Measurements from ENCODE around the gene MLLT3. TPM values are rescaled to one million over a fixed set of nuclear protein-coding genes. Genes with fewer than 3 reads are reported as not detected.

The MLLT3 gene
- total RNA-seq, 1 donor from 2014 or later, result 39.1 TPM

DNA sequence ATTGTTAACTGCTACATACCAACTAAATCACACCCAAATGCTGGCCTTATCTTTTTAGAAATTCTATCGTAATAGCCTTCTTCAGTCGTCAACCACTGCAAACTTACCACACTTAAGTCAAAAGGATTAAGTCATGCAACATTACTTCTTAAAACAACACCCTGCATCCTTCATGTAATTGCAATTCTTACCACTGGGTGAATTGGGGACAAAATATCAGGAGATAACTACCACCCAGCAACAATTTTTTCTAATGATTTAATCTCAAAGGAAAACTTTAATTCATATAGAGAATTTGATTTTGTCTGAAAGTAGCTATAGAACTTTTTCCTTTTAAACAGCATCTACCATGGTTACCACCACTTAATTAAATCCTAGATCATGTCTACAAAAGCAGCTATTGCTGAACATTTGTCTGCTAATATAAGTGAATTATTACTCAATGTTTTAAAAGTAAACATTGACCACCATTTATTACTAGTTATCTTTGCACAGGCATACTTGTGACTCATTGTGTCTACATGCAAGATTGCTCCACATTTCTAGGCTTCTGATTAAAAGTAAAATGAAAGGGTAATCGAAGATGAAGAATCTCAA is 10.5 kb downstream of the MLLT3 start:
- no peak overlapping the region for H3K4me3 Mint-ChIP-seq
- Histone ChIP-seq H3K4me1 (peaks cover 7% of the 10 kb centered on the region), H3K9me3 (ENCODE audit: low read depth) (no peaks in the 10 kb centered on the region), H3K79me2 (ENCODE audit: low read depth) (no peaks in the 10 kb centered on the region), H3K9ac (no peak overlapping the region), H3K27me3 (no peaks in the 10 kb centered on the region), H3K27ac (no peak overlapping the region), H2AFZ (replicated peaks) (no peak overlapping the region), H3K4me2 (no peak overlapping the region), H3F3A (ENCODE audit: low read depth) (peaks cover 4% of the 10 kb centered on the region), H4K20me1 (ENCODE audit: low read depth) (peaks cover 15% of the 10 kb centered on the region), H3K4me3 (no peak overlapping the region), H3K36me3 (no peaks in the 10 kb centered on the region)
- H3K36me3 Mint-ChIP-seq, result peaks cover 4% of the 10 kb centered on the region
- no peak overlapping the region for H3K27ac Mint-ChIP-seq
- no peaks in the 10 kb centered on the region for H3K27me3 Mint-ChIP-seq (ENCODE audit: insufficient read depth, low read depth)
- H3K4me1 Mint-ChIP-seq, result peaks cover 2% of the 10 kb centered on the region
- no peak for TF ChIP-seq EZH2phosphoT487 (IDR thresholded peaks at IDR 0.05)
- TF ChIP-seq, protein P1, sequence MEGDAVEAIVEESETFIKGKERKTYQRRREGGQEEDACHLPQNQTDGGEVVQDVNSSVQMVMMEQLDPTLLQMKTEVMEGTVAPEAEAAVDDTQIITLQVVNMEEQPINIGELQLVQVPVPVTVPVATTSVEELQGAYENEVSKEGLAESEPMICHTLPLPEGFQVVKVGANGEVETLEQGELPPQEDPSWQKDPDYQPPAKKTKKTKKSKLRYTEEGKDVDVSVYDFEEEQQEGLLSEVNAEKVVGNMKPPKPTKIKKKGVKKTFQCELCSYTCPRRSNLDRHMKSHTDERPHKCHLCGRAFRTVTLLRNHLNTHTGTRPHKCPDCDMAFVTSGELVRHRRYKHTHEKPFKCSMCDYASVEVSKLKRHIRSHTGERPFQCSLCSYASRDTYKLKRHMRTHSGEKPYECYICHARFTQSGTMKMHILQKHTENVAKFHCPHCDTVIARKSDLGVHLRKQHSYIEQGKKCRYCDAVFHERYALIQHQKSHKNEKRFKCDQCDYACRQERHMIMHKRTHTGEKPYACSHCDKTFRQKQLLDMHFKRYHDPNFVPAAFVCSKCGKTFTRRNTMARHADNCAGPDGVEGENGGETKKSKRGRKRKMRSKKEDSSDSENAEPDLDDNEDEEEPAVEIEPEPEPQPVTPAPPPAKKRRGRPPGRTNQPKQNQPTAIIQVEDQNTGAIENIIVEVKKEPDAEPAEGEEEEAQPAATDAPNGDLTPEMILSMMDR (IDR thresholded peaks at IDR 0.05), result peak; percentile 46
- no peak for TF ChIP-seq EZH2 (IDR thresholded peaks at IDR 0.05)
- H3K9me3 Mint-ChIP-seq, result no peaks in the 10 kb centered on the region
- peak; percentile 14 for DNase-seq (ENCODE audit: low spot score)

DNA sequence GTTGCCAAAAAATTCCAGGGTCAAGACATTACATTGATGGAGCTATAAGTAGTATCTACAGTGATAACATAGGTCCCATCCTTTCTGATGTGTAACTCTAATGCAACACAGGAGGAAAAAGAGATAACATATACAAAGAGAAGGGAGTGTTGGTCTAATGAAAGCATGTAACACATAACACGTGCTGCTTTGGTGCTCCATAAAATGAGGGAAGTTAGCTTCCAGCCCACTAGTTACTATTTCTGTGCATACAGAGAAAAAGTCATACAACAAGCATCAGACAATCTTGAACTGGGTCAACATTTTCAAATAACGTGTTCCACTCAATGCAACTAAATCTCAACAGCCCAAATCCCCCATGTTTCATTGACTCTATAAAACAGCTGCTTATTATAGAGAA is 11.7 kb downstream of the MLLT3 start:
- H3K36me3 Mint-ChIP-seq, result peaks cover 4% of the 10 kb centered on the region
- H3K9ac ChIP-seq, result no peak overlapping the region
- H3K36me3 ChIP-seq, result no peaks in the 10 kb centered on the region
- H3K27ac ChIP-seq, result no peak overlapping the region
- TF ChIP-seq EZH2 (IDR thresholded peaks at IDR 0.05) (no peak), EZH2phosphoT487 (IDR thresholded peaks at IDR 0.05) (no peak)
- TF ChIP-seq, protein P1 (IDR thresholded peaks at IDR 0.05), result no peak
- no peak for DNase-seq (ENCODE audit: low spot score)
- H3K4me3 Mint-ChIP-seq, result no peak overlapping the region
- H3K4me1 ChIP-seq, result peaks cover 16% of the 10 kb centered on the region
- H3K4me3 ChIP-seq, result no peak overlapping the region
- peaks cover 11% of the 10 kb centered on the region for H3K4me1 Mint-ChIP-seq
- H3K79me2 ChIP-seq (ENCODE audit: low read depth), result no peaks in the 10 kb centered on the region
- H3K4me2 ChIP-seq, result no peak overlapping the region
- H3K9me3 Mint-ChIP-seq, result no peaks in the 10 kb centered on the region
- H3F3A ChIP-seq (ENCODE audit: low read depth), result peaks cover 4% of the 10 kb centered on the region
- peaks cover 20% of the 10 kb centered on the region for H4K20me1 ChIP-seq (ENCODE audit: low read depth)
- H3K27me3 ChIP-seq, result no peaks in the 10 kb centered on the region
- no peak overlapping the region for H2AFZ ChIP-seq (replicated peaks)
- H3K27ac Mint-ChIP-seq, result no peak overlapping the region
- no peaks in the 10 kb centered on the region for H3K27me3 Mint-ChIP-seq (ENCODE audit: insufficient read depth, low read depth)
- H3K9me3 ChIP-seq (ENCODE audit: low read depth), result no peaks in the 10 kb centered on the region

DNA sequence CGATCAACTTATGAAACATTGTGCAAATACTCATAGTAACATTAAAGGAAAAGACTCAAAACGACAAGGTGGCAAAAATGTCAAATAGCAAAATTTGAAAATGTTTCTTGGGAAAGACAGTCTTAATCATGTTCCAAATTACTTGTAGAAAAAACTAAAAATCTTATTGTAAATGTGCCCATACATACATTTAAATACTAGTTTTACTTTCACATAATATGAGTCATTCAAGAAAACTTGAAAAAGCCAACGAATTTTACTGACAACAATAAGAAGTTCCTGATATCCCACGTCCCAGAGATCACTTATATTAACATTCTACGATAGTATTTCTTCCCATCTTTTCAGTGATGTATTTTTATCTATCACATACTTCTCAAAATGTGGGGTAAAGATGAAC is 13.7 kb downstream of the MLLT3 start:
- peaks cover 24% of the 10 kb centered on the region for H3K4me1 Mint-ChIP-seq

More for the DNA sequence above, 13.7 kb downstream of the MLLT3 start:
- no peaks in the 10 kb centered on the region for H3K79me2 ChIP-seq (ENCODE audit: low read depth)
- H3K4me2 ChIP-seq, result no peak overlapping the region
- DNase-seq (ENCODE audit: low spot score), result no peak
- H3K9me3 ChIP-seq (ENCODE audit: low read depth), result no peaks in the 10 kb centered on the region
- no peak overlapping the region for H3K9ac ChIP-seq
- H3K36me3 ChIP-seq, result no peaks in the 10 kb centered on the region
- peaks cover 20% of the 10 kb centered on the region for H4K20me1 ChIP-seq (ENCODE audit: low read depth)
- no peak overlapping the region for H3K4me3 ChIP-seq
- peaks cover 28% of the 10 kb centered on the region for H3K4me1 ChIP-seq
- H3K27me3 Mint-ChIP-seq (ENCODE audit: insufficient read depth, low read depth), result no peaks in the 10 kb centered on the region
- no peak overlapping the region for H3K4me3 Mint-ChIP-seq
- peaks cover 4% of the 10 kb centered on the region for H3K36me3 Mint-ChIP-seq
- peaks cover 12% of the 10 kb centered on the region for H3F3A ChIP-seq (ENCODE audit: low read depth)
- no peaks in the 10 kb centered on the region for H3K27me3 ChIP-seq
- H3K27ac Mint-ChIP-seq, result no peak overlapping the region
- H2AFZ ChIP-seq (replicated peaks), result no peak overlapping the region
- H3K27ac ChIP-seq, result no peak overlapping the region
- no peaks in the 10 kb centered on the region for H3K9me3 Mint-ChIP-seq
- no peak for TF ChIP-seq EZH2phosphoT487 (IDR thresholded peaks at IDR 0.05)
- TF ChIP-seq EZH2 (IDR thresholded peaks at IDR 0.05), result no peak
- TF ChIP-seq, protein P1 (IDR thresholded peaks at IDR 0.05), result no peak
